ENCODE measurements around the gene CEP135. TPM values are rescaled to one million over a fixed set of nuclear protein-coding genes. Genes with fewer than 3 reads are reported as not detected.

CEP135 gene
- polyA plus RNA-seq, 3 donors: 4.0 to 5.1 (median 4.6) TPM

DNA sequence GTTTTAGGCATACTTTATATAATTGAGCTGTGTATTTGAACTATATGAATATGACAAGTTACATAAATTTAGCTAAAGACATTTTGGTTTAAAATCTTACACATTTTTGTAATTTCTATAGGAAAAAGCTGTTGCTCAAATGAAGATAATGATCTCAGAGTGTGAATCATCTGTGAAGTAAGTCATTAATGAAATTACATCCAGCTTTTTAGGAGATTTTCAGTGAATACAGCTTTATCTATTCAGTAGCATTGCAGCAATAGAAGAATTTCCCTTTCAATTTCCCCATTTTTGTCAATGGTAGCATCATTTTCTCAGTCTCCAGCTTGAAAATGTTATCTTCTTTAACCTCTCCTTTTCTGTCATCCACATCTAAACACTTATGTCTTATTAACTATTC is 59.5 kb downstream of the CEP135 start:
- Mint-ChIP-seq H3K36me3 (peaks cover 83 to 94% of the 10 kb centered on the region in 2 donors), H3K27me3 (ENCODE audit: low read depth in 3 of 3) (peaks cover 0 to 3% (median 0%) of the 10 kb centered on the region in 3 donors), H3K4me3 (no peak overlapping the region), H3K4me1 (no peaks in the 10 kb centered on the region), H3K27ac (no peak overlapping the region), H3K9me3 (peaks cover 0 to 3% (median under 1%) of the 10 kb centered on the region in 7 donors)
- intact Hi-C loops (cut with micrococcal nuclease): no loop called here
- Histone ChIP-seq H3K9me3 (replicated peaks in 1 of 2; ENCODE audit: control insufficient read depth in 1 of 2, insufficient read depth in 1 of 2, low read length in 2 of 2) (no peaks in the 10 kb centered on the region), H2AFZ (ENCODE audit: insufficient read depth, low read depth, low read length, poor library complexity, severe bottlenecking) (no peak overlapping the region), H3K36me3 (replicated peaks in 1 of 2; ENCODE audit: control insufficient read depth in 1 of 2, insufficient read depth in 2 of 2, low read length in 2 of 2) (peaks cover 63 to 94% of the 10 kb centered on the region in 2 donors), H3K4me3 (replicated peaks in 1 of 3; ENCODE audit: low read depth in 2 of 3, low read length in 3 of 3) (no peak overlapping the region), H3K27me3 (ENCODE audit: control insufficient read depth in 2 of 2, insufficient read depth in 2 of 2, low read length in 2 of 2) (no peaks in the 10 kb centered on the region), H3K79me2 (ENCODE audit: insufficient read depth, low read length) (no peaks in the 10 kb centered on the region), H3K4me2 (replicated peaks; ENCODE audit: extremely low read depth, low read length, poor library complexity, severe bottlenecking) (no peak overlapping the region), H3K9ac (ENCODE audit: insufficient read depth, low read length, poor library complexity, severe bottlenecking) (no peak overlapping the region), H4K20me1 (ENCODE audit: insufficient read depth, low read length) (no peaks in the 10 kb centered on the region), H3K4me1 (ENCODE audit: control insufficient read depth in 1 of 2, insufficient read depth in 2 of 2, low read length in 2 of 2) (no peaks in the 10 kb centered on the region), H3K27ac (ENCODE audit: low read depth in 1 of 2, low read length in 2 of 2) (no peak overlapping the region)
- DNase-seq: no peak
- TF ChIP-seq, protein P1, sequence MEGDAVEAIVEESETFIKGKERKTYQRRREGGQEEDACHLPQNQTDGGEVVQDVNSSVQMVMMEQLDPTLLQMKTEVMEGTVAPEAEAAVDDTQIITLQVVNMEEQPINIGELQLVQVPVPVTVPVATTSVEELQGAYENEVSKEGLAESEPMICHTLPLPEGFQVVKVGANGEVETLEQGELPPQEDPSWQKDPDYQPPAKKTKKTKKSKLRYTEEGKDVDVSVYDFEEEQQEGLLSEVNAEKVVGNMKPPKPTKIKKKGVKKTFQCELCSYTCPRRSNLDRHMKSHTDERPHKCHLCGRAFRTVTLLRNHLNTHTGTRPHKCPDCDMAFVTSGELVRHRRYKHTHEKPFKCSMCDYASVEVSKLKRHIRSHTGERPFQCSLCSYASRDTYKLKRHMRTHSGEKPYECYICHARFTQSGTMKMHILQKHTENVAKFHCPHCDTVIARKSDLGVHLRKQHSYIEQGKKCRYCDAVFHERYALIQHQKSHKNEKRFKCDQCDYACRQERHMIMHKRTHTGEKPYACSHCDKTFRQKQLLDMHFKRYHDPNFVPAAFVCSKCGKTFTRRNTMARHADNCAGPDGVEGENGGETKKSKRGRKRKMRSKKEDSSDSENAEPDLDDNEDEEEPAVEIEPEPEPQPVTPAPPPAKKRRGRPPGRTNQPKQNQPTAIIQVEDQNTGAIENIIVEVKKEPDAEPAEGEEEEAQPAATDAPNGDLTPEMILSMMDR (IDR thresholded peaks at IDR 0.05): no peak

DNA sequence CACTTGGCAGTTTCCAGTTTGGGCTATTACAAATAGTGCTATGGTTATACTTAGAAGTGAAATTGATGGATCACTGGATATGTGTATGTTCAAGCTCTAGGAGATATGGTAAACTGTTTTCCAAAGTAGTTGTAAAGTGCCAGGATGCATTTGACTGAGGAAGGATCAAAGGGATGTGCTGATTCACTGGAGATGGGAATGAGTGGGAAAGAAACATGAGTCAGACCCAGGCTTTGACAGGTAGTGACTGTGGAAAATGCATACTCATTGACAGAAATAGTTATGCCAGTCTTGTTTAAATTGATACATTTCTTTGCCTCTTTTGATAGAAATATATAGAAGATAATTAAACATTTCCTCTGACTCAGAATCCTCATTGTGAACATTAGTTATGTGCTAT is 77.9 kb downstream of the CEP135 start:
- no peak overlapping the region for H3K4me3 Mint-ChIP-seq
- no peak overlapping the region for H2AFZ ChIP-seq (ENCODE audit: insufficient read depth, low read depth, low read length, poor library complexity, severe bottlenecking)
- peaks cover 0 to 2% (median 0%) of the 10 kb centered on the region in 3 donors for H3K27me3 Mint-ChIP-seq (ENCODE audit: low read depth in 3 of 3)
- TF ChIP-seq, protein P1 (IDR thresholded peaks at IDR 0.05): no peak
- no peaks in the 10 kb centered on the region for H3K9me3 ChIP-seq (replicated peaks in 1 of 2; ENCODE audit: control insufficient read depth in 1 of 2, insufficient read depth in 1 of 2, low read length in 2 of 2)
- H3K4me2 ChIP-seq (replicated peaks; ENCODE audit: extremely low read depth, low read length, poor library complexity, severe bottlenecking): no peak overlapping the region
- peaks cover 55 to 83% of the 10 kb centered on the region in 2 donors for H3K36me3 ChIP-seq (replicated peaks in 1 of 2; ENCODE audit: control insufficient read depth in 1 of 2, insufficient read depth in 2 of 2, low read length in 2 of 2)
- peaks cover 0 to 7% (median 1%) of the 10 kb centered on the region in 7 donors for H3K9me3 Mint-ChIP-seq
- no peak overlapping the region for H3K9ac ChIP-seq (ENCODE audit: insufficient read depth, low read length, poor library complexity, severe bottlenecking)
- H3K79me2 ChIP-seq (ENCODE audit: insufficient read depth, low read length): no peaks in the 10 kb centered on the region
- peaks cover 62 to 78% of the 10 kb centered on the region in 2 donors for H3K36me3 Mint-ChIP-seq
- no peak overlapping the region for H3K27ac Mint-ChIP-seq
- intact Hi-C loops (cut with micrococcal nuclease): no loop called here
- no peaks in the 10 kb centered on the region for H3K4me1 Mint-ChIP-seq
- H4K20me1 ChIP-seq (ENCODE audit: insufficient read depth, low read length): no peaks in the 10 kb centered on the region
- H3K27ac ChIP-seq (ENCODE audit: low read depth in 1 of 2, low read length in 2 of 2): no peak overlapping the region
- no peak for DNase-seq
- no peak overlapping the region for H3K4me3 ChIP-seq (replicated peaks in 1 of 3; ENCODE audit: low read depth in 2 of 3, low read length in 3 of 3)
- no peaks in the 10 kb centered on the region for H3K4me1 ChIP-seq (ENCODE audit: control insufficient read depth in 1 of 2, insufficient read depth in 2 of 2, low read length in 2 of 2)
- H3K27me3 ChIP-seq (ENCODE audit: control insufficient read depth in 2 of 2, insufficient read depth in 2 of 2, low read length in 2 of 2): no peaks in the 10 kb centered on the region
